Sigmoid colon (tissue), 7 donors: Measurements from ENCODE around the gene HFM1. TPM values are rescaled to one million over a fixed set of nuclear protein-coding genes. Genes with fewer than 3 reads are reported as not detected.

Experiments used
- DNase-seq: peaks from one replicate; pipeline ENCODE4 v3.0.0-alpha.2; 2019
- H3K27ac ChIP-seq, 4 donors: fragments of 200-600 bp; sonication (generic); one replicate each; pipeline ENCODE4 v1.5.1; 2016 to 2019; ENCODE audit warnings: mild to moderate bottlenecking in 1 of 4
- H3K27me3 ChIP-seq, 3 donors: fragments of 200-600 bp; sonication (generic); one replicate each; pipeline ENCODE4 v1.5.1; 2019; ENCODE audit warnings: mild to moderate bottlenecking in 1 of 3
- H3K36me3 ChIP-seq, 4 donors: fragments of 200-600 bp; sonication (generic); one replicate each; pipeline ENCODE4 v1.5.1; 2016 to 2019
- H3K4me1 ChIP-seq, 4 donors: fragments of 200-600 bp; sonication (generic); one replicate each; pipeline ENCODE4 v1.5.1; 2017 to 2019
- H3K4me3 ChIP-seq, 4 donors: fragments of 200-600 bp; sonication (generic); one replicate each; pipeline ENCODE4 v1.5.1; 2017 to 2019; ENCODE audit warnings: mild to moderate bottlenecking in 2 of 4, moderate library complexity in 1 of 4
- H3K9me3 ChIP-seq, 4 donors: fragments of 200-600 bp in 3 of 4; sonication (generic) in 3 of 4; one replicate each; pipeline versions ENCODE4 v1.5.1 to v1.6.1; 2013 to 2019
- EP300 ChIP-seq, 4 donors: sonication (generic); formaldehyde crosslinking; IDR thresholded peaks; one replicate each; pipeline ENCODE4 v1.6.1; 2017; ENCODE audit warnings: antibody characterized with exemption in 4 of 4
- POLR2A ChIP-seq, 2 donors: fragments of 450-650 bp; IDR thresholded peaks; one replicate each; pipeline ENCODE4 v1.6.1; 2016; ENCODE audit warnings: antibody characterized with exemption in 2 of 2, mild to moderate bottlenecking in 2 of 2, moderate library complexity in 2 of 2
- POLR2AphosphoS5 ChIP-seq, 4 donors: sonication (generic); formaldehyde crosslinking; IDR thresholded peaks; one replicate each; pipeline ENCODE4 v1.6.1; 2017; ENCODE audit warnings: antibody characterized with exemption in 4 of 4
- WGBS, 2 donors: extraction: QIAGEN DNeasy Blood & Tissue Kit; methylation state at CpG; one replicate each; pipeline ENCODE4 v1.1.7; 2013; 5-methylcytosine and 5-hydroxymethylcytosine counted together
- intact Hi-C: fragments of 100-400 bp; cut with DNase I; formaldehyde crosslinking; loops from one replicate; pipeline ENCODE4 v1.15.1; 2023
- polyA plus RNA-seq, 3 donors: library from polyadenylated mRNA; stranded (reverse); fragments of 200-250 nt; gene quantifications; one replicate each; pipeline ENCODE4 v1.2.3, GENCODE V29; 2013
- total RNA-seq, 4 donors: library from RNA; depleted of rRNA; stranded (reverse); fragments of >200 nt; gene quantifications; one replicate each; pipeline ENCODE4 v1.1.0, GENCODE V29; 2016
- TF ChIP-seq, protein P1 (sequence below), 4 experiments: fragments of 450-650 bp in 3 of 4; fragments of 200-600 bp in 1 of 4; IDR thresholded peaks; one replicate each; pipeline ENCODE4 v1.5.1; 2016 to 2019; ENCODE audit warnings: antibody characterized with exemption in 4 of 4, mild to moderate bottlenecking in 3 of 4, moderate library complexity in 2 of 4
- donor health status: healthy with polysubstance abuse.
- donor health status: Bipolar disorder and iron deficiency.
- donor health status: healthy.

HFM1 gene
- total and polyA plus RNA-seq, 7 donors, result 0.16 to 5.8 (median 3.0) TPM; not detected in 2

DNA sequence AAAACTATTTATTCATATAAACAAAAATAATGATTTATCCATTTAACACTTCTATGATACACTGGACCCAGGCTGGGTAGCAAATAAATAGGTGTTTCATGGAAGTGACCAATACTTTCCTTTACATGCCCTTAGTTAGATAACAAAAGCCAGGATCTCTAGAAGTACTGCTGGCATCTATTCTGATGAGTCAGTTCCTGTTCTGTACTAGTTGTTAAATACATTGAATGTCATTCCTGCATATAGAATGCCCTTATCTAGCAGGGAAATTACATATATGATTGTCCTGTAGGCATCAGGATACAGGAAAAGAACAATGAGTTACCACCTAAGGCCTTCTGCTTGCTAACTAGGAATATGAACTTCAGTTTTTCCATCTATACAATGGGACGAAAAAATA lies 130.8 kb downstream of the HFM1 start:
- intact Hi-C loops, result no loop called here
- Histone ChIP-seq H3K27me3 (no peaks in the 10 kb centered on the region), H3K9me3 (no peaks in the 10 kb centered on the region), H3K27ac (no peak overlapping the region), H3K36me3 (no peaks in the 10 kb centered on the region), H3K4me3 (no peak overlapping the region), H3K4me1 (no peaks in the 10 kb centered on the region)
- DNase-seq, result no peak
- TF ChIP-seq, protein P1, sequence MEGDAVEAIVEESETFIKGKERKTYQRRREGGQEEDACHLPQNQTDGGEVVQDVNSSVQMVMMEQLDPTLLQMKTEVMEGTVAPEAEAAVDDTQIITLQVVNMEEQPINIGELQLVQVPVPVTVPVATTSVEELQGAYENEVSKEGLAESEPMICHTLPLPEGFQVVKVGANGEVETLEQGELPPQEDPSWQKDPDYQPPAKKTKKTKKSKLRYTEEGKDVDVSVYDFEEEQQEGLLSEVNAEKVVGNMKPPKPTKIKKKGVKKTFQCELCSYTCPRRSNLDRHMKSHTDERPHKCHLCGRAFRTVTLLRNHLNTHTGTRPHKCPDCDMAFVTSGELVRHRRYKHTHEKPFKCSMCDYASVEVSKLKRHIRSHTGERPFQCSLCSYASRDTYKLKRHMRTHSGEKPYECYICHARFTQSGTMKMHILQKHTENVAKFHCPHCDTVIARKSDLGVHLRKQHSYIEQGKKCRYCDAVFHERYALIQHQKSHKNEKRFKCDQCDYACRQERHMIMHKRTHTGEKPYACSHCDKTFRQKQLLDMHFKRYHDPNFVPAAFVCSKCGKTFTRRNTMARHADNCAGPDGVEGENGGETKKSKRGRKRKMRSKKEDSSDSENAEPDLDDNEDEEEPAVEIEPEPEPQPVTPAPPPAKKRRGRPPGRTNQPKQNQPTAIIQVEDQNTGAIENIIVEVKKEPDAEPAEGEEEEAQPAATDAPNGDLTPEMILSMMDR (IDR thresholded peaks at IDR 0.05), result no peak
- no peak for TF ChIP-seq EP300 (IDR thresholded peaks at IDR 0.05)
- TF ChIP-seq POLR2AphosphoS5 (IDR thresholded peaks at IDR 0.05), result no peak
- no peak for TF ChIP-seq POLR2A (IDR thresholded peaks at IDR 0.05)
- 84 to 95% methylated on average over 1 of the region's 1 CpG for WGBS, 2 donors

DNA sequence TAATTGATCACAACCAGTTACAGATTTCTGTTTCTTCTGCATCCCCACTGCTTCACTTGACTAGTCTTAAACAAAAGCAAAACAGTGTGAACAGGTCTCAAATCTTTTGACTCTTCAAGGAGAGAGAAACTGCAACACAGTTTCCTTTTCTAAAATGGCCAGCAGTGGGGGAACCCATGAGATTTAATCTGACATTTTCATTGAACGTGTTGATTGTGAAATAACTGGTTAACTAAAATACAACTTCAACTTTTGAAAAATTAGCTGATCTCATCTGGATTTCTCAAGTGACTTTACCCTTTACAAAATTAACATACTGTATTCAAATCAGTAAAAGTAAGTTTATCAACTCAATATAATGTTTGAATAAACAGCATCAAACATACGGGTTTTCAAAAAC lies 143.0 kb downstream of the HFM1 start:
- Histone ChIP-seq H3K27ac (no peak overlapping the region), H3K4me1 (no peaks in the 10 kb centered on the region), H3K4me3 (no peak overlapping the region), H3K36me3 (no peaks in the 10 kb centered on the region), H3K27me3 (no peaks in the 10 kb centered on the region), H3K9me3 (no peaks in the 10 kb centered on the region)
- TF ChIP-seq EP300 (IDR thresholded peaks at IDR 0.05) (no peak), POLR2A (IDR thresholded peaks at IDR 0.05) (no peak), POLR2AphosphoS5 (IDR thresholded peaks at IDR 0.05) (no peak)
- TF ChIP-seq, protein P1 (IDR thresholded peaks at IDR 0.05), result no peak
- 78 to 81% methylated on average over 2 of the region's 2 CpGs for WGBS, 2 donors
- DNase-seq, result no peak
- intact Hi-C loops, result no loop called here

DNA sequence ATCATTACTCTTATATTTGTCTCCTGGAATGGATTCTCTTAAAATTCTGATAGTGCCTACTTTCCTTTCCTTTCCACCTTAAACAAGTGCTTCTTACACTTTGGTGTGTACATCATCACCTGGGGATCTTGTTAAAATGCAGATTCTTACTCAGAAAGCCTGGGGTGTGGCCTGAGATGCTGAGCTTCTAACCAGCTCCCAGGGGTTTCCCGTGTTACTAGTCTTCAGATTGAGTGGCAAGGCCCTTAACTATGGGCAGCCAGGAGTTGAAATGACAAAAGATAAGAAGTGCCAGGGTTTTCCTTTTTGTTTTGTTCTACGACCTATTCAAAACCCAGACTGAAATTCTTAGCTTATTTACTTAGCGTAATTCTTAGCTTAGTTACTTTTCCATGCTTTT lies 159.2 kb downstream of the HFM1 start:
- 54 to 61% methylated on average over 3 of the region's 3 CpGs for whole genome bisulfite sequencing, 2 donors
- no peaks in the 10 kb centered on the region for H3K9me3 ChIP-seq
- no peaks in the 10 kb centered on the region for H3K4me1 ChIP-seq
- no peak overlapping the region for H3K4me3 ChIP-seq
- DNase-seq, result no peak
- no peak overlapping the region for H3K27ac ChIP-seq
- TF ChIP-seq POLR2A (IDR thresholded peaks at IDR 0.05) (no peak), POLR2AphosphoS5 (IDR thresholded peaks at IDR 0.05) (no peak), EP300 (IDR thresholded peaks at IDR 0.05) (no peak)
- TF ChIP-seq, protein P1 (IDR thresholded peaks at IDR 0.05), result no peak
- no peaks in the 10 kb centered on the region for H3K27me3 ChIP-seq
- intact Hi-C loops, result no loop called here
- no peaks in the 10 kb centered on the region for H3K36me3 ChIP-seq

DNA sequence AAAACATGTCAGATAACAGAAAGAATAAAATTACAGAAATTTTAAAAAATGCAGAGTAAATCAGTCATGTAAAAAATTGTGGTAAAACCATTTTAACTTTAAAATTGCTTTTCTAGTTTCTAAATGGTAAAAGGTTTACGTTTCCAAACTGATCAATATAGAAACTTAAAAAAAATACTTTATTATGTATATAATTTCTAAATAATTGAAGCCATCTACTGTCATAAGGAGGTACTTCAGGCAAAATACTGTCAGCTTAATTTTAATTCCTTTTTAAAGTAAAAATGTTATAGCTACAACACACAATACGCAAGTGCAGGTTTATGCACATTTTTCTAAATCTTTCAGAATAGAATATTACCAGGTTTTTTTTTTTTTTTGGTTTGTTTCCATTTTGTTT lies 159.9 kb downstream of the HFM1 start:
- intact Hi-C loops, result no loop called here
- DNase-seq, result no peak
- Histone ChIP-seq H3K4me1 (no peaks in the 10 kb centered on the region), H3K9me3 (no peaks in the 10 kb centered on the region), H3K27me3 (no peaks in the 10 kb centered on the region), H3K36me3 (no peaks in the 10 kb centered on the region), H3K4me3 (no peak overlapping the region), H3K27ac (no peak overlapping the region)
- TF ChIP-seq POLR2AphosphoS5 (IDR thresholded peaks at IDR 0.05) (no peak), EP300 (IDR thresholded peaks at IDR 0.05) (no peak), POLR2A (IDR thresholded peaks at IDR 0.05) (no peak)
- TF ChIP-seq, protein P1 (IDR thresholded peaks at IDR 0.05), result no peak
- 72 to 78% methylated on average over 2 of the region's 2 CpGs for WGBS, 2 donors

DNA sequence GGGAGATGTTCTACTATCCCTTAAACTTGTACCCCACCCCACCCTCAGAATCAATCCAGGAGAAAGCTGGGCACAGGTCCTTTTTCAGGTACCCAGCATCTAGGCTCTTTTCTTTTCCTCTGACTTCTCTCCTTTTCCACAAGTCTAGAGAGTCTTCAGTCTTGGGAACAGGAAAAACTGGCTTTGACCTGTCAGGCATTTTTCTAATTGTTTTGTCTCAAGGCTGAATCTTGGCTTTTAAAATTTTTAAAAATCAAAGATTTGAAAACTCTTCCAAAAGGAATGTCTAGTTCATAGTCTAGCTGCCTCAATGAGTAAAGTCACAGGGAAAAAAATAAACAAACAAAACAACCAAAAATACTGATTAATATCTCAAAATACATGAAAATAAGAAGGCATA lies 161.5 kb downstream of the HFM1 start:
- no peak for DNase-seq
- Histone ChIP-seq H3K9me3 (no peaks in the 10 kb centered on the region), H3K36me3 (no peaks in the 10 kb centered on the region), H3K27ac (no peak overlapping the region), H3K4me3 (no peak overlapping the region), H3K27me3 (no peaks in the 10 kb centered on the region), H3K4me1 (no peaks in the 10 kb centered on the region)
- intact Hi-C loops, result no loop called here
- TF ChIP-seq POLR2A (IDR thresholded peaks at IDR 0.05) (no peak), POLR2AphosphoS5 (IDR thresholded peaks at IDR 0.05) (no peak), EP300 (IDR thresholded peaks at IDR 0.05) (no peak)
- TF ChIP-seq, protein P1 (IDR thresholded peaks at IDR 0.05), result no peak
